ENCODE results near the gene CYTH3. TPM values are rescaled to one million over a fixed set of nuclear protein-coding genes. Genes with fewer than 3 reads are reported as not detected.
"Not testable (repeated sequence)": the region's sequence is repeated elsewhere in the genome, so short reads cannot be mapped to it uniquely, and the experiment has no call there.

CYTH3 gene
- total and polyA plus RNA-seq, 2 experiments from 2014 or later: 34.2 to 47.1 TPM

- no peak for DNase-seq
- Histone ChIP-seq H3K9me3 (ENCODE audit: low read depth) (no peaks in the 10 kb centered on the region), H3K4me3 (no peak overlapping the region), H3K27ac (no peak overlapping the region), H3F3A (ENCODE audit: insufficient read depth) (no peaks in the 10 kb centered on the region), H3K4me2 (ENCODE audit: unreplicated experiment) (no peak overlapping the region), H2AFZ (no peak overlapping the region), H3K4me1 (ENCODE audit: insufficient read depth) (no peaks in the 10 kb centered on the region), H3K9ac (no peak overlapping the region), H3K36me3 (ENCODE audit: low read depth) (peaks cover 10% of the 10 kb centered on the region), H3K79me2 (ENCODE audit: insufficient read depth) (peaks cover 100% of the 10 kb centered on the region), H3K9me2 (ENCODE audit: insufficient read depth) (no peaks in the 10 kb centered on the region), H4K20me1 (ENCODE audit: insufficient read depth) (peaks cover 12% of the 10 kb centered on the region; the same call in 1 of the 2 replicates), H3K27me3 (replicated peaks; ENCODE audit: insufficient read depth) (no peaks in the 10 kb centered on the region)
- in situ Hi-C loops (cut with MboI): no loop called here
- WGBS, 2 experiments (ENCODE audit: low coverage in 1 of 2, low lambda C conversion rate in 2 of 2, missing lambda C conversion rate in 2 of 2): 92 to 93% methylated on average over 8 of the region's 8 CpGs
- no peak for TF ChIP-seq EZH2phosphoT487 (IDR thresholded peaks at IDR 0.05; ENCODE audit: insufficient read depth, low read depth)
- TF ChIP-seq EZH2 (IDR thresholded peaks at IDR 0.05; ENCODE audit: insufficient read depth, poor library complexity, severe bottlenecking): no peak
Observed at GRCh38 chr7:6193709-6194108, 78.7 kb downstream of the CYTH3 start.

DNA sequence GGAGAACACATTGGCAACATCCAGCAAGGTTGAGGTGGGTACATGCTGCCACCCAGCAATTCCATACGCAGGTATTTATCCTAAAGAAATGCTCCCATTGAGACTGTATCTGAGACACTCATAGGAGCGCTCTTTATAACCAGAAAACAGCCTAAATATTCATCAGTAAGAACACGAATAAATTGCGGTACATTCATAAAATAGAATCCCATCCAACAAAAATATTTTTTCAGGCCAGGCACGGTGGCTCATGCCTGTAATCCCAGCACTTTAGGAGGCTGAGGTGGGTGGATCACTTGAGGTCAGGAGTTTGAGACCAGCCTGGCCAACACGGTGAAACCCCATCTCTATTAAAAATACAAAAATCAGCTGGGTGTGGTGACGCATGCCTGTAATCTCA lies 81.9 kb downstream of the CYTH3 start:
- H3K9me2 ChIP-seq (ENCODE audit: insufficient read depth); H3K4me3 ChIP-seq; H3K4me1 ChIP-seq (ENCODE audit: insufficient read depth); H3K4me2 ChIP-seq (ENCODE audit: unreplicated experiment); H3K9me3 ChIP-seq (ENCODE audit: low read depth); H3K27ac ChIP-seq; in situ Hi-C loops (cut with MboI); H3F3A ChIP-seq (ENCODE audit: insufficient read depth); H2AFZ ChIP-seq; H4K20me1 ChIP-seq (ENCODE audit: insufficient read depth); DNase-seq; H3K27me3 ChIP-seq (replicated peaks; ENCODE audit: insufficient read depth); H3K9ac ChIP-seq: not testable (repeated sequence)
- 81% methylated on average over 7 of the region's 7 CpGs for WGBS, 2 experiments (ENCODE audit: low coverage in 1 of 2, low lambda C conversion rate in 2 of 2, missing lambda C conversion rate in 2 of 2)
- H3K79me2 ChIP-seq (ENCODE audit: insufficient read depth): peaks cover 95% of the 10 kb centered on the region
- peaks cover 18% of the 10 kb centered on the region for H3K36me3 ChIP-seq (ENCODE audit: low read depth)

GRCh38 chr7:6188389-6188788 lies 84.0 kb downstream of the CYTH3 start:
- DNase-seq: no peak

GRCh38 chr7:6186577-6186976 lies 85.8 kb downstream of the CYTH3 start:
- no peak for DNase-seq
- WGBS, 2 experiments (ENCODE audit: low coverage in 1 of 2, low lambda C conversion rate in 2 of 2, missing lambda C conversion rate in 2 of 2): 81 to 82% methylated on average over 11 of the region's 11 CpGs
- Histone ChIP-seq H3K9me3 (ENCODE audit: low read depth) (no peaks in the 10 kb centered on the region), H3F3A (ENCODE audit: insufficient read depth) (no peaks in the 10 kb centered on the region), H2AFZ (no peak overlapping the region), H4K20me1 (ENCODE audit: insufficient read depth) (no peaks in the 10 kb centered on the region), H3K4me3 (no peak overlapping the region), H3K9me2 (ENCODE audit: insufficient read depth) (no peaks in the 10 kb centered on the region), H3K79me2 (ENCODE audit: insufficient read depth) (peaks cover 89% of the 10 kb centered on the region), H3K9ac (no peak overlapping the region), H3K27ac (no peak overlapping the region), H3K4me1 (ENCODE audit: insufficient read depth) (no peaks in the 10 kb centered on the region), H3K4me2 (ENCODE audit: unreplicated experiment) (no peak overlapping the region), H3K36me3 (ENCODE audit: low read depth) (peaks cover 18% of the 10 kb centered on the region), H3K27me3 (replicated peaks; ENCODE audit: insufficient read depth) (no peaks in the 10 kb centered on the region)
- TF ChIP-seq EZH2 (IDR thresholded peaks at IDR 0.05; ENCODE audit: insufficient read depth, poor library complexity, severe bottlenecking): no peak
- in situ Hi-C loops (cut with MboI): no loop called here

More at GRCh38 chr7:6188389-6188788, 84.0 kb downstream of the CYTH3 start:
- TF ChIP-seq EZH2 (IDR thresholded peaks at IDR 0.05; ENCODE audit: insufficient read depth, poor library complexity, severe bottlenecking): no peak
- TF ChIP-seq EZH2phosphoT487 (IDR thresholded peaks at IDR 0.05; ENCODE audit: insufficient read depth, low read depth): no peak
- H3K4me2 ChIP-seq (ENCODE audit: unreplicated experiment): no peak overlapping the region
- 96 to 97% methylated on average over 5 of the region's 5 CpGs for WGBS, 2 experiments (ENCODE audit: low coverage in 1 of 2, low lambda C conversion rate in 2 of 2, missing lambda C conversion rate in 2 of 2)
- H3K9me2 ChIP-seq (ENCODE audit: insufficient read depth): no peaks in the 10 kb centered on the region
- in situ Hi-C loops (cut with MboI): no loop called here
- no peaks in the 10 kb centered on the region for H3K4me1 ChIP-seq (ENCODE audit: insufficient read depth)
- peaks cover 18% of the 10 kb centered on the region for H3K36me3 ChIP-seq (ENCODE audit: low read depth)
- no peak overlapping the region for H3K9ac ChIP-seq
- no peaks in the 10 kb centered on the region for H4K20me1 ChIP-seq (ENCODE audit: insufficient read depth)
- H3K27ac ChIP-seq: no peak overlapping the region
- peaks cover 92% of the 10 kb centered on the region for H3K79me2 ChIP-seq (ENCODE audit: insufficient read depth)
- H3K4me3 ChIP-seq: no peak overlapping the region
- no peaks in the 10 kb centered on the region for H3F3A ChIP-seq (ENCODE audit: insufficient read depth)
- no peaks in the 10 kb centered on the region for H3K9me3 ChIP-seq (ENCODE audit: low read depth)
- no peak overlapping the region for H2AFZ ChIP-seq
- H3K27me3 ChIP-seq (replicated peaks; ENCODE audit: insufficient read depth): no peaks in the 10 kb centered on the region

DNA sequence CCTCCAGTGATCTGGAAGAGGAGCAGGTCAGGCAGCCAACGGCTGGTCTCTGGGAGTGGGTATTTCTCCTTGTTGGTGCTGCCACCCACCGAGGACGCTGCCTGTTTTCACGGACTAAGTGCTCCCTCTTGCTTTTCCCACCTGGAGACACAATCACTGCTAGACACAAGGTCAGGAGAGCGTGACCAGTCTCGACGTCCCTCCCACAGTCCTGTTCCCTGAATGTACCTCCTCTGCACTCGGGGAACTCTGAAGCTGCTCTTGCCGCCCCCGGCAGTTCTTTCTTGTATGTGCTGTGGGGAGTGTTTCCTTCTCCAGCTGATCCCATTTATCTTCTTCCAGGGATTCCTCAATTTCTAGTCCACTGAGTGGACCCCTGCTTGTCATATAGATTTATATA lies 89.4 kb downstream of the CYTH3 start:
- TF ChIP-seq EZH2 (IDR thresholded peaks at IDR 0.05; ENCODE audit: insufficient read depth, poor library complexity, severe bottlenecking) (no peak), EZH2phosphoT487 (IDR thresholded peaks at IDR 0.05; ENCODE audit: insufficient read depth, low read depth) (no peak)
- no peak overlapping the region for H3K9ac ChIP-seq
- no peak overlapping the region for H2AFZ ChIP-seq
- peaks cover 12% of the 10 kb centered on the region; the same call in 1 of the 2 replicates for H3K4me1 ChIP-seq (ENCODE audit: insufficient read depth)
- peaks cover 65% of the 10 kb centered on the region for H3K79me2 ChIP-seq (ENCODE audit: insufficient read depth)
- H3K9me2 ChIP-seq (ENCODE audit: insufficient read depth): no peaks in the 10 kb centered on the region
- no peak overlapping the region for H3K27ac ChIP-seq
- in situ Hi-C loops (cut with MboI): no loop called here
- H3K4me2 ChIP-seq (ENCODE audit: unreplicated experiment): no peak overlapping the region
- no peaks in the 10 kb centered on the region for H3F3A ChIP-seq (ENCODE audit: insufficient read depth)
- DNase-seq: no peak
- H3K9me3 ChIP-seq (ENCODE audit: low read depth): no peaks in the 10 kb centered on the region
- WGBS, 2 experiments (ENCODE audit: low coverage in 1 of 2, low lambda C conversion rate in 2 of 2, missing lambda C conversion rate in 2 of 2): 94% methylated on average over 10 of the region's 10 CpGs
- no peak overlapping the region for H3K4me3 ChIP-seq
- peaks cover 5% of the 10 kb centered on the region for H3K36me3 ChIP-seq (ENCODE audit: low read depth)
- H4K20me1 ChIP-seq (ENCODE audit: insufficient read depth): no peaks in the 10 kb centered on the region
- no peaks in the 10 kb centered on the region for H3K27me3 ChIP-seq (replicated peaks; ENCODE audit: insufficient read depth)

Measured in GM23248 (cell line).